Loucy (cell line): Measurements from ENCODE around the gene CEP83.

Experiments used
- H2AFZ ChIP-seq: fragments of 200-600 bp; sonication (generic); 2 replicates; pipeline ENCODE4 v1.6.0; 2016; ENCODE audit warnings: antibody characterized with exemption, mild to moderate bottlenecking, low read length, moderate library complexity
- H3F3A ChIP-seq: fragments of 200-600 bp; 2 replicates; pipeline ENCODE4 v1.6.0; 2016; ENCODE audit warnings: antibody characterized with exemption, low read depth, mild to moderate bottlenecking
- H3K27me3 ChIP-seq: fragments of 200-600 bp; sonication (generic); 2 replicates; pipeline ENCODE4 v1.6.1; 2014; ENCODE audit warnings: low read length, mild to moderate bottlenecking; ENCODE audit not compliant: insufficient read depth, poor library complexity, severe bottlenecking
- H3K36me3 ChIP-seq: fragments of 200-600 bp; sonication (generic); 2 replicates; pipeline ENCODE4 v1.6.1; 2016; ENCODE audit warnings: low read length; ENCODE audit not compliant: insufficient read depth
- H3K4me1 ChIP-seq: fragments of 200-600 bp; sonication (generic); 2 replicates; pipeline ENCODE4 v1.5.1; 2014; ENCODE audit warnings: low read length, mild to moderate bottlenecking; ENCODE audit not compliant: insufficient read depth, poor library complexity, severe bottlenecking
- H3K4me2 ChIP-seq: fragments of 200-600 bp; sonication (generic); 2 replicates; pipeline ENCODE4 v1.6.0; 2014; ENCODE audit warnings: antibody characterized with exemption, low read length, low read depth, mild to moderate bottlenecking; ENCODE audit not compliant: poor library complexity, severe bottlenecking
- H3K4me3 ChIP-seq: fragments of 200-600 bp; sonication (generic); 2 replicates; pipeline ENCODE4 v1.5.1; 2014; ENCODE audit warnings: low read length, mild to moderate bottlenecking, mixed read lengths; ENCODE audit not compliant: poor library complexity, severe bottlenecking
- H3K79me2 ChIP-seq: fragments of 200-600 bp; sonication (generic); 2 replicates; pipeline ENCODE4 v1.6.1; 2014; ENCODE audit warnings: low read length; ENCODE audit not compliant: insufficient read depth
- H3K9ac ChIP-seq: fragments of 200-600 bp; sonication (generic); 2 replicates; pipeline ENCODE4 v1.6.0; 2014; ENCODE audit warnings: mild to moderate bottlenecking, low read depth, low read length, moderate library complexity; ENCODE audit not compliant: poor library complexity, severe bottlenecking
- H3K9me2 ChIP-seq: fragments of 200-600 bp; sonication (generic); replicated peaks from 2 replicates; pipeline ENCODE4 v1.6.1; 2016; ENCODE audit warnings: low read depth, low read length, mixed read lengths
- H3K9me3 ChIP-seq: fragments of 200-600 bp; sonication (generic); 2 replicates; pipeline ENCODE4 v1.6.1; 2014; ENCODE audit warnings: mild to moderate bottlenecking, antibody characterized with exemption, low read length, low read depth; ENCODE audit not compliant: insufficient read depth
- H4K20me1 ChIP-seq: fragments of 200-600 bp; sonication (generic); 2 replicates; pipeline ENCODE4 v1.6.0; 2014; ENCODE audit warnings: antibody characterized with exemption, low read length, mild to moderate bottlenecking; ENCODE audit not compliant: insufficient read depth, poor library complexity, severe bottlenecking
- CTCF ChIP-seq: fragments of 200-600 bp; sonication (generic); conservative IDR thresholded peaks from 2 replicates; pipeline ENCODE4 v1.5.1; 2014; ENCODE audit warnings: mild to moderate bottlenecking, antibody characterized with exemption, low read length
- EZH2phosphoT487 ChIP-seq: fragments of 200-600 bp; IDR thresholded peaks from 2 replicates; pipeline ENCODE4 v1.6.1; 2018; ENCODE audit warnings: antibody characterized with exemption, mild to moderate bottlenecking, moderate library complexity, borderline replicate concordance

CEP83 gene

GRCh38 chr12:94504386-94504785, 44.7 kb upstream of the CEP83 start:
- H3K27me3 ChIP-seq: no peaks in the 10 kb centered on the region
- no peak for TF ChIP-seq EZH2phosphoT487
- TF ChIP-seq CTCF: no peak
- H3K4me3 ChIP-seq: no peak overlapping the region
- H3K4me1 ChIP-seq: no peaks in the 10 kb centered on the region
- H2AFZ ChIP-seq: no peak overlapping the region
- no peak overlapping the region for H3K9ac ChIP-seq
- no peak overlapping the region for H3K4me2 ChIP-seq
- no peaks in the 10 kb centered on the region for H3K79me2 ChIP-seq
- H3K9me2 ChIP-seq: no peaks in the 10 kb centered on the region
- no peaks in the 10 kb centered on the region for H4K20me1 ChIP-seq
- H3F3A ChIP-seq: no peaks in the 10 kb centered on the region
- H3K9me3 ChIP-seq: no peaks in the 10 kb centered on the region
- H3K36me3 ChIP-seq: no peaks in the 10 kb centered on the region

- no peak overlapping the region for H3K9ac ChIP-seq
- H3K9me3 ChIP-seq: 0 out of 2 replicates have a peak, but pooled peaks cover under 1% of the 10 kb centered on the region
- no peak overlapping the region for H3K4me2 ChIP-seq
- H3K4me1 ChIP-seq: no peaks in the 10 kb centered on the region
- TF ChIP-seq CTCF: no peak
- no peak for TF ChIP-seq EZH2phosphoT487
- H2AFZ ChIP-seq: no peak overlapping the region
- H3K9me2 ChIP-seq: no peaks in the 10 kb centered on the region
- no peaks in the 10 kb centered on the region for H3K79me2 ChIP-seq
- no peaks in the 10 kb centered on the region for H3K27me3 ChIP-seq
- no peaks in the 10 kb centered on the region for H3F3A ChIP-seq
- no peak overlapping the region for H3K4me3 ChIP-seq
- H3K36me3 ChIP-seq: no peaks in the 10 kb centered on the region
- no peaks in the 10 kb centered on the region for H4K20me1 ChIP-seq
Measured at GRCh38 chr12:94503619-94504018, 44.0 kb upstream of the CEP83 start.

- Histone ChIP-seq H3K9me3 (peaks cover 10% of the 10 kb centered on the region; the same call in 1 of the 2 replicates), H3K36me3 (no peaks in the 10 kb centered on the region), H3K9me2 (no peaks in the 10 kb centered on the region), H3K27me3 (no peaks in the 10 kb centered on the region), H4K20me1 (no peaks in the 10 kb centered on the region), H3K4me1 (no peaks in the 10 kb centered on the region), H3K4me2 (no peak overlapping the region), H3K9ac (no peak overlapping the region), H3K79me2 (no peaks in the 10 kb centered on the region), H2AFZ (no peak overlapping the region), H3K4me3 (no peak overlapping the region), H3F3A (no peaks in the 10 kb centered on the region)
- no peak for TF ChIP-seq EZH2phosphoT487
- no peak for TF ChIP-seq CTCF
Measured at GRCh38 chr12:94500831-94501567, 41.3 kb upstream of the CEP83 start.
